ENCODE results near the gene MAGEB6B. TPM values are rescaled to one million over a fixed set of nuclear protein-coding genes. Genes with fewer than 3 reads are reported as not detected.

MAGEB6B gene
- total RNA-seq, result not detected in 2 replicates

DNA sequence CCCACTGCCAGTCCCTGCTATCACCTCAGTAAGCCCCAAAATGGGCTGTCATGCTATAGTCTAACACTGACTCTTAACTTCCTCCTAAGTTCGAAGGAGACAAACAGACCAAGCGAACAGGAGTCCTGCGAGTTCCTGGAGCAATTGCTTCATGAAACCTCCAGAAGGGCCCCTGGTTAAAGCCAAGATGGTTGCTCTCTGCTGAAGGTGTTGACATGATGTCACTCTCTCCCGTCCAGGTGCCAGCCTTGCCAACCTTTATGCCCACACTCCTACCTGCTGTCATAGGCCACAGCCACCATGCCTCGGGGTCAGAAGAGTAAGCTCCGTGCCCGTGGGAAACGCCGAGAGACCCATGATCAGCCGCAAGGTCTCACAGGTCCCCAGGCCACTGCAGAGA is at the start of gene MAGEB6B:
Gene MAGEB6B (plus strand): TSS at position 301 of the 400 bp plus-strand sequence. CDS start 0 bp downstream, at position 301.

GRCh38 chrX:26138274-26138673 is 22.1 kb upstream of the MAGEB6B start, which contains the start of gene MAGEB18:
Gene MAGEB18, plus strand, starts transcription at chrX:26138343. Its CDS starts 643 bp downstream, at chrX:26138986.

GRCh38 chrX:26192204-26192603 is 31.8 kb downstream of the MAGEB6B start, which contains the start of gene MAGEB6:
Gene MAGEB6, plus strand, starts transcription at chrX:26192440. Its CDS starts 1,407 bp downstream, at chrX:26193847.

Other genes with a start within 250 kb of the MAGEB6B start
- gene MAGEB18, start 22.3 kb upstream of the MAGEB6B start, total RNA-seq, result not detected in 2 replicates
- gene MAGEB6, start 31.8 kb downstream of the MAGEB6B start, total RNA-seq, result not detected in 2 replicates
- not detected in 2 replicates for gene MAGEB5, start 55.6 kb downstream of the MAGEB6B start, total RNA-seq

All from tracheal epithelial cell (primary cell).